Activated naive CD4-positive, alpha-beta T cell treated with anti-CD3 and anti-CD28 coated beads, Interleukin-2, amount 10 ng/mL, durations not matched to agents 5 hours and 36 hours (primary cell): ENCODE measurements around the gene C4orf51. TPM values are rescaled to one million over a fixed set of nuclear protein-coding genes. Genes with fewer than 3 reads are reported as not detected.

Source experiments
- total RNA-seq, 2 experiments: library from RNA; stranded (reverse); gene quantifications; one replicate each; pipeline ENCODE4 v1.2.3, GENCODE V29; 2021

C4orf51 gene
- total RNA-seq, result not detected

GRCh38 chr4:145679991-145680455, at the start of gene C4orf51:
Gene C4orf51 (plus strand): TSS chr4:145680146. CDS start chr4:145680204, 58 bp downstream.

Other genes starting within 250 kb of the C4orf51 start
- gene SMAD1, start 198.3 kb upstream of the C4orf51 start, total RNA-seq, result under 1 TPM; 0.20 to 0.63 TPM
- gene MMAA, start 60.8 kb upstream of the C4orf51 start, total RNA-seq, result 1 to 10 TPM; 8.3 to 9.2 TPM